CD14-positive monocyte (primary cell): ENCODE measurements around the gene CYTH3. TPM values are rescaled to one million over a fixed set of nuclear protein-coding genes. Genes with fewer than 3 reads are reported as not detected.

ENCODE experiments used
- DNase-seq, 3 donors: peaks; one replicate each; pipeline ENCODE4 v3.0.0-alpha.2; 2011 to 2022
- H2AFZ ChIP-seq: 2 replicates; pipeline ENCODE4 v1.6.0; 2012; ENCODE audit warnings: mild to moderate bottlenecking, low read depth, low read length, inconsistent platforms; ENCODE audit not compliant: insufficient read depth, poor library complexity, severe bottlenecking
- H3K27ac ChIP-seq, 2 donors: 1 replicate in 1 of 2; 2 replicates in 1 of 2; pipeline ENCODE4 v1.5.1; 2012 to 2013; ENCODE audit warnings: low read length in 2 of 2, control low read depth in 1 of 2, inconsistent platforms in 1 of 2, low read depth in 1 of 2, mild to moderate bottlenecking in 1 of 2
- H3K27me3 ChIP-seq, 2 donors: one replicate each; pipeline versions ENCODE4 v1.6.0 to v1.6.1; 2011 to 2013; ENCODE audit warnings: low read length in 2 of 2; ENCODE audit not compliant: control insufficient read depth in 2 of 2, insufficient read depth in 2 of 2
- H3K36me3 ChIP-seq, 2 donors: replicated peaks in 1 of 2; 1 replicate in 1 of 2; 2 replicates in 1 of 2; pipeline versions ENCODE4 v1.5.1 to v1.6.1; 2012 to 2013; ENCODE audit warnings: low read length in 2 of 2, control low read depth in 1 of 2, inconsistent platforms in 1 of 2, mild to moderate bottlenecking in 1 of 2; ENCODE audit not compliant: insufficient read depth in 2 of 2, control insufficient read depth in 1 of 2
- H3K4me1 ChIP-seq, 2 donors: 1 replicate in 1 of 2; 2 replicates in 1 of 2; pipeline versions ENCODE4 v1.5.1 to v1.6.1; 2012 to 2013; ENCODE audit warnings: low read length in 2 of 2, control low read depth in 1 of 2, inconsistent platforms in 1 of 2, mild to moderate bottlenecking in 1 of 2, moderate library complexity in 1 of 2; ENCODE audit not compliant: insufficient read depth in 2 of 2, control insufficient read depth in 1 of 2
- H3K4me2 ChIP-seq: replicated peaks from 2 replicates; pipeline ENCODE3; 2012; ENCODE audit warnings: low read length, moderate library complexity, mild to moderate bottlenecking; ENCODE audit not compliant: poor library complexity, severe bottlenecking; ENCODE audit errors: extremely low read depth
- H3K4me3 ChIP-seq, 3 experiments: fragments of 200-600 bp in 1 of 3; sonication (generic) in 1 of 3; replicated peaks in 1 of 3; 1 replicate in 2 of 3; 2 replicates in 1 of 3; pipeline ENCODE4 v1.5.1; 2011 to 2013; ENCODE audit warnings: low read length in 3 of 3, mild to moderate bottlenecking in 3 of 3, control low read depth in 2 of 3, low read depth in 2 of 3, inconsistent platforms in 1 of 3, moderate library complexity in 1 of 3
- H3K79me2 ChIP-seq: 2 replicates; pipeline ENCODE4 v1.6.0; 2012; ENCODE audit warnings: mild to moderate bottlenecking, control low read depth, inconsistent platforms, low read length, moderate library complexity; ENCODE audit not compliant: insufficient read depth
- H3K9ac ChIP-seq: 2 replicates; pipeline ENCODE4 v1.6.0; 2017; ENCODE audit warnings: low read length, mild to moderate bottlenecking; ENCODE audit not compliant: insufficient read depth, poor library complexity, severe bottlenecking
- H3K9me3 ChIP-seq, 2 donors: replicated peaks in 1 of 2; 1 replicate in 1 of 2; 2 replicates in 1 of 2; pipeline versions ENCODE4 v1.5.1 to v1.6.1; 2012 to 2013; ENCODE audit warnings: low read length in 2 of 2, control low read depth in 1 of 2; ENCODE audit not compliant: control insufficient read depth in 1 of 2, insufficient read depth in 1 of 2
- H4K20me1 ChIP-seq: 2 replicates; pipeline ENCODE4 v1.6.0; 2012; ENCODE audit warnings: mild to moderate bottlenecking, low read length, control low read depth, moderate library complexity; ENCODE audit not compliant: insufficient read depth
- H3K27ac Mint-ChIP-seq, 7 donors: one replicate each; pipeline ENCODE4 v1.8.0; 2020; ENCODE audit warnings: mild to moderate bottlenecking in 7 of 7, mixed read lengths in 7 of 7, moderate library complexity in 6 of 7, inconsistent platforms in 2 of 7
- H3K27me3 Mint-ChIP-seq, 3 donors: one replicate each; pipeline ENCODE4 v1.8.0; 2021 to 2022; ENCODE audit warnings: low read depth in 3 of 3, mild to moderate bottlenecking in 3 of 3, mixed read lengths in 3 of 3, moderate library complexity in 3 of 3, inconsistent platforms in 1 of 3
- H3K36me3 Mint-ChIP-seq, 2 donors: one replicate each; pipeline ENCODE4 v1.8.0; 2020; ENCODE audit warnings: mixed read lengths in 2 of 2, inconsistent platforms in 1 of 2, mild to moderate bottlenecking in 1 of 2
- H3K4me1 Mint-ChIP-seq: one replicate; pipeline ENCODE4 v1.8.0; 2020; ENCODE audit warnings: mild to moderate bottlenecking, mixed read lengths
- H3K4me3 Mint-ChIP-seq, 2 donors: one replicate each; pipeline ENCODE4 v1.8.0; 2020; ENCODE audit warnings: mild to moderate bottlenecking in 2 of 2, mixed read lengths in 2 of 2, moderate library complexity in 1 of 2
- H3K9me3 Mint-ChIP-seq, 7 donors: one replicate each; pipeline ENCODE4 v1.8.0; 2020 to 2022; ENCODE audit warnings: mixed read lengths in 7 of 7, mild to moderate bottlenecking in 6 of 7, moderate library complexity in 6 of 7, inconsistent platforms in 2 of 7
- WGBS: methylation state at CpG from one replicate; pipeline ENCODE4 v1.1.5; 2013; ENCODE audit warnings: missing lambda C conversion rate; ENCODE audit not compliant: insufficient coverage; 5-methylcytosine and 5-hydroxymethylcytosine counted together
- intact Hi-C, 2 donors: fragments of 100-400 bp; cut with micrococcal nuclease; formaldehyde crosslinking; loops; one replicate each; pipeline versions ENCODE4 v1.15.0 to v1.15.1; 2023
- polyA plus RNA-seq, 3 donors: library from polyadenylated mRNA; depleted of rRNA in 1 of 3; unstranded in 2 of 3; stranded (reverse) in 1 of 3; fragments of 300-500 nt in 2 of 3; fragments of >200 nt in 1 of 3; fragmentation: Illumina TruSeq in 2 of 3; gene quantifications; 1 replicate in 2 of 3; 2 replicates in 1 of 3; pipeline ENCODE4 v1.2.3, GENCODE V29; 2012 to 2021
- TF ChIP-seq, protein P1 (sequence below): fragments of 200-600 bp; IDR thresholded peaks from one replicate; pipeline ENCODE4 v1.8.0; 2022; ENCODE audit warnings: antibody characterized with exemption, mild to moderate bottlenecking

CYTH3 gene
- polyA plus RNA-seq, 3 donors = 1.3 to 8.5 (median 1.4) TPM

DNA sequence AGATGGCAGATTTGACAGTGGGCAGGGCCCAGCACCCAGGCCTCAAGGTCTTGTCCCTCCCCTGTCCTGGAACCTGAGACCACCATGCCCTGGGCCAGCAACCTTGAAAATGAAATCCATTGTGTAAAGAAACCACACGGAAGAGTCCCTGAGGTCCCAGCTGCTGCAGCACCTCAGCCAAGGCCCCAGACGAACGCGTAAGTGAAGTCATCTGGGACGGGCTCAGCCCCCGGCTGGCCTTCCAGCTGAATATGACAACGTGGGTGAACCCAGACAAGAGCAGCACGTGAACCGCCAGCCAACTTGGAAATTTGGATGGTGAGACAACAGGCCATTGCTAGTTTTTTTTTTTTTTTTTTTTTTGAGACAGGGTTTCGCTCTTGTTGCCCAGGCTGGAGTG lies 70.3 kb downstream of the CYTH3 start:
- Histone ChIP-seq H3K4me2 (no peak overlapping the region), H3K9me3 (no peaks in the 10 kb centered on the region), H3K4me3 (no peak overlapping the region), H3K36me3 (no peaks in the 10 kb centered on the region), H4K20me1 (no peaks in the 10 kb centered on the region), H3K27ac (no peak overlapping the region), H2AFZ (no peak overlapping the region), H3K79me2 (no peaks in the 10 kb centered on the region), H3K27me3 (no peaks in the 10 kb centered on the region), H3K9ac (no peak overlapping the region), H3K4me1 (no peaks in the 10 kb centered on the region)
- no peaks in the 10 kb centered on the region for H3K9me3 Mint-ChIP-seq
- WGBS = 93% methylated on average over 7 of the region's 10 CpGs
- H3K27me3 Mint-ChIP-seq = peaks cover 0 to 6% (median 1%) of the 10 kb centered on the region in 3 donors
- no peaks in the 10 kb centered on the region for H3K4me1 Mint-ChIP-seq
- intact Hi-C loops = no loop called here
- H3K27ac Mint-ChIP-seq = no peak overlapping the region
- TF ChIP-seq, protein P1, sequence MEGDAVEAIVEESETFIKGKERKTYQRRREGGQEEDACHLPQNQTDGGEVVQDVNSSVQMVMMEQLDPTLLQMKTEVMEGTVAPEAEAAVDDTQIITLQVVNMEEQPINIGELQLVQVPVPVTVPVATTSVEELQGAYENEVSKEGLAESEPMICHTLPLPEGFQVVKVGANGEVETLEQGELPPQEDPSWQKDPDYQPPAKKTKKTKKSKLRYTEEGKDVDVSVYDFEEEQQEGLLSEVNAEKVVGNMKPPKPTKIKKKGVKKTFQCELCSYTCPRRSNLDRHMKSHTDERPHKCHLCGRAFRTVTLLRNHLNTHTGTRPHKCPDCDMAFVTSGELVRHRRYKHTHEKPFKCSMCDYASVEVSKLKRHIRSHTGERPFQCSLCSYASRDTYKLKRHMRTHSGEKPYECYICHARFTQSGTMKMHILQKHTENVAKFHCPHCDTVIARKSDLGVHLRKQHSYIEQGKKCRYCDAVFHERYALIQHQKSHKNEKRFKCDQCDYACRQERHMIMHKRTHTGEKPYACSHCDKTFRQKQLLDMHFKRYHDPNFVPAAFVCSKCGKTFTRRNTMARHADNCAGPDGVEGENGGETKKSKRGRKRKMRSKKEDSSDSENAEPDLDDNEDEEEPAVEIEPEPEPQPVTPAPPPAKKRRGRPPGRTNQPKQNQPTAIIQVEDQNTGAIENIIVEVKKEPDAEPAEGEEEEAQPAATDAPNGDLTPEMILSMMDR = no peak
- H3K4me3 Mint-ChIP-seq = no peak overlapping the region
- no peak for DNase-seq
- H3K36me3 Mint-ChIP-seq = no peaks in the 10 kb centered on the region

- H3K9me3 Mint-ChIP-seq = no peaks in the 10 kb centered on the region
- WGBS = 98% methylated on average over 8 of the region's 11 CpGs
- H3K36me3 Mint-ChIP-seq = no peaks in the 10 kb centered on the region
- H3K79me2 ChIP-seq = no peaks in the 10 kb centered on the region
- intact Hi-C loops = no loop called here
- H3K27me3 ChIP-seq = no peaks in the 10 kb centered on the region
- H3K9ac ChIP-seq = no peak overlapping the region
- no peak overlapping the region for H3K27ac ChIP-seq
- H3K27me3 Mint-ChIP-seq = peaks cover 0 to 6% (median under 1%) of the 10 kb centered on the region in 3 donors
- H3K27ac Mint-ChIP-seq = no peak overlapping the region
- H3K4me3 Mint-ChIP-seq = no peak overlapping the region
- H3K4me3 ChIP-seq = no peak overlapping the region
- TF ChIP-seq, protein P1 = no peak
- no peak overlapping the region for H2AFZ ChIP-seq
- no peaks in the 10 kb centered on the region for H3K4me1 Mint-ChIP-seq
- H3K9me3 ChIP-seq = no peaks in the 10 kb centered on the region
- no peak for DNase-seq
- no peak overlapping the region for H3K4me2 ChIP-seq
- no peaks in the 10 kb centered on the region for H3K4me1 ChIP-seq
- no peaks in the 10 kb centered on the region for H4K20me1 ChIP-seq
- no peaks in the 10 kb centered on the region for H3K36me3 ChIP-seq
Observed at GRCh38 chr7:6200971-6201370, 71.5 kb downstream of the CYTH3 start.
